Activated CD8-positive, alpha-beta T cell treated with anti-CD3 and anti-CD28 coated beads for 36 hours (primary cell): Measurements from ENCODE around the gene CEP131. TPM values are rescaled to one million over a fixed set of nuclear protein-coding genes. Genes with fewer than 3 reads are reported as not detected.

Experiments
- ATAC-seq: fragments of 200-7000 bp; cut with Tn5 transposase; one replicate; pipeline ENCODE4 v1.10.0; 2021; ENCODE audit warnings: mild to moderate bottlenecking, moderate library complexity
- CTCF ChIA-PET: fragments of 350-600 bp; sonication (Branson Sonifier 250); formaldehyde crosslinking; loops from one replicate; lab custom pipeline; 2021; ENCODE audit warnings: antibody characterized with exemption; lab: Charles Lee
- POLR2A ChIA-PET: fragments of 350-600 bp; sonication (Branson Sonifier 250); formaldehyde crosslinking; loops from one replicate; lab custom pipeline; 2021; ENCODE audit warnings: antibody characterized with exemption; lab: Charles Lee
- DNase-seq: peaks from one replicate; pipeline ENCODE4 v3.0.0-alpha.2; 2020
- H3K27ac Mint-ChIP-seq: one replicate; pipeline ENCODE4 v1.8.0; 2021; ENCODE audit warnings: mild to moderate bottlenecking, mixed read lengths
- H3K27me3 Mint-ChIP-seq: one replicate; pipeline ENCODE4 v1.8.0; 2021; ENCODE audit warnings: mixed read lengths
- H3K36me3 Mint-ChIP-seq: one replicate; pipeline ENCODE4 v1.8.0; 2021; ENCODE audit warnings: low read depth, mixed read lengths
- H3K4me1 Mint-ChIP-seq: one replicate; pipeline ENCODE4 v1.8.0; 2021; ENCODE audit warnings: low read depth, mixed read lengths
- H3K4me3 Mint-ChIP-seq: one replicate; pipeline ENCODE4 v1.8.0; 2021; ENCODE audit warnings: mild to moderate bottlenecking, moderate library complexity, mixed read lengths
- H3K9me3 Mint-ChIP-seq: one replicate; pipeline ENCODE4 v1.8.0; 2021; ENCODE audit warnings: mixed read lengths
- CTCF ChIP-seq: fragments of 200-600 bp; IDR thresholded peaks from one replicate; pipeline ENCODE4 v1.8.0; 2022; ENCODE audit warnings: antibody characterized with exemption, mild to moderate bottlenecking
- intact Hi-C: fragments of 100-400 bp; cut with micrococcal nuclease; formaldehyde crosslinking; loops from one replicate; pipeline ENCODE4 v1.10.0; 2022
- total RNA-seq, 2 experiments: library from RNA; stranded (reverse); gene quantifications; one replicate each; pipeline ENCODE4 v1.2.3, GENCODE V29; 2021

The CEP131 gene
- total RNA-seq, 2 experiments from 2014 or later: 7.9 to 10.9 TPM

- no peaks in the 10 kb centered on the region for H3K27me3 Mint-ChIP-seq
- no peak for TF ChIP-seq CTCF
- H3K4me1 Mint-ChIP-seq: peaks cover 12% of the 10 kb centered on the region
- no peak for ATAC-seq
- no peak for DNase-seq
- no peak overlapping the region for H3K4me3 Mint-ChIP-seq
- ChIA-PET POLR2A (interaction anchor here (0.6 kb wide), 1 partner anchor 71 kb away, joined by 3 read pairs; no protein-coding TSS in a partner anchor), CTCF (interaction anchor here (1.2 kb wide), 1 partner anchor 133 kb away, joined by 5 read pairs; no protein-coding TSS in a partner anchor)
- intact Hi-C loops: no loop called here
- no peaks in the 10 kb centered on the region for H3K9me3 Mint-ChIP-seq
- H3K36me3 Mint-ChIP-seq: peaks cover 13% of the 10 kb centered on the region
- H3K27ac Mint-ChIP-seq: no peak overlapping the region
Measured at GRCh38 chr17:81234940-81235821, 12.4 kb upstream of the CEP131 start.

DNA sequence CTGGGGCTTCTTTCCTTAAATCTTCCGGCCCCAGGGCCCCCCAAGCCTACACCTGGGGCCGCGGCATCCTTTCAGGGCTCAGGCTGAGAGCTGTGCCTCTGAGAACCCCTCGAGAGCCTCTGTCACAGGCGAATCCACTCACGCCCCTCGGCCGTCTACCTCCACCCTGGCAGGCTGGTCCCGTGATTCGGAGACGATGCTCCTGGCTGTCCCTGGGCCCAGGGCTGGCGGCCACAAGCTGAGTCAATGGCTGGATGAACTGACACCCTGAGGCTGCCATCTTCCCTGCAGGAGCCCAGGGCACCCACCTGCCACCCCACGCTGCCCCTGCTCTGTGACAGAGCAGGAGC, 11.7 kb upstream of the CEP131 start:
- intact Hi-C loops: no loop called here
- H3K27me3 Mint-ChIP-seq: no peaks in the 10 kb centered on the region
- CTCF ChIA-PET: interaction anchor here (0.6 kb wide), 1 partner anchor 12 kb away, joined by 4 read pairs; the partner anchor contains the start of gene CEP131
- no peak for TF ChIP-seq CTCF
- ATAC-seq: no peak
- POLR2A ChIA-PET: no interaction called here
- no peaks in the 10 kb centered on the region for H3K9me3 Mint-ChIP-seq
- no peak overlapping the region for H3K4me3 Mint-ChIP-seq
- no peak overlapping the region for H3K27ac Mint-ChIP-seq
- H3K36me3 Mint-ChIP-seq: peaks cover 7% of the 10 kb centered on the region
- H3K4me1 Mint-ChIP-seq: peaks cover 10% of the 10 kb centered on the region
- DNase-seq: no peak

DNA sequence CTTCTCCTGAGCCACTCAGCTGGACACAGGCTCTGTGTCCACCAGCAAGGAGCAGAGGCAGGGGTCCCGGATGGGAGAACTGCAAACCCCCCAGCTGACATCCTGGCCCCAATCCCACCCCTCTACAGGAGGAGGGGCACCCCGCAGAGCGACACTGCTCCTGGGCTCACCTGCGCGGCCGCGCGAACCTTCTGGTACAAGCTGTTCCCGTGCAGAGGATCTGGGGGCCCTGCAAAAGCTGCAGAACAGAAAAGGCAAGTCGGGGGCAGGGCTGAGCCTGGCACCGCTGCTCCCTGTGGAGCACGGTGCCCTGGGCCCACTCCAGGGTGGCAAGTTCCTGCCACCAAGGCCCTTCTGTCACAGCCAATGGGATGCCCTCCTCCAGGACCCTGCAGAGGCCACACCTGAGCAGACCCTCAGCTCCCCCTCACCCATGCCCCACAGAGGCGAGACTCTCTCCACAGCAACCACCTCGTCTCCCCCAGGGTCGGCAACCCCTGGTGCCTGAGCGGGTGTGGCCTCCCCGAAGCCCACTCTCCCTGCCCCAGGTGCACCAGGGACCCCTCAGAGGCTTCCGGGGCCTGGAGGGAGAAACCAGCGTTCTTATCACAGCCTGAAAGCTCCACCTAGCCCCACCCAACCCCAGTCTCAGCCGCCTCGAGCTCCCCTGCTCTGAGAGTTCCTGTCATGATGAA, 11.2 kb upstream of the CEP131 start:
- Mint-ChIP-seq H3K27ac (no peak overlapping the region), H3K27me3 (no peaks in the 10 kb centered on the region)
- intact Hi-C loops: no loop called here

DNA sequence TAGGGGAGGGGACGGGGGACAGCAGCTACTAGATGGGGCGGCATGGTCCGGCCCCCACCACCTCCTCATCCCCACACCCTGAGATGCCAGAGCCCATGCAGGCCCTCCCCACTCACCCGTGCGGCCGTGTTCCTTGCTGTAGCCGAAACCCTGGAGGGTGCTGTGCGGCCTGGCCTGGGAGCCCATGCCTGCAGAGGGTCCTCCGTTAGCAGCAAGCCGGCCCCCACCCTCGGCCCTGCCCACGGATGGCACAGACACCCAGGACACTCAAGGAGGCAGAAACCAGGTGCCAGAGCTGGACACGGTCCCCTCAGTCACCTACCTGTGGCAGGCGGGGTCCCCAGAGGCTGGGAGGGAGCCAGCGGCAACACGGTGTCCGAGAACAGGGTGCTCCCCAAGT, 10.6 kb upstream of the CEP131 start:
- CTCF ChIA-PET: interaction anchor here (1.3 kb wide), 1 partner anchor 20 kb away, joined by 4 read pairs; no protein-coding TSS in a partner anchor
- peaks cover 10% of the 10 kb centered on the region for H3K4me1 Mint-ChIP-seq
- ATAC-seq (no peak), DNase-seq (no peak)
- H3K9me3 Mint-ChIP-seq: no peaks in the 10 kb centered on the region
- POLR2A ChIA-PET: no interaction called here
- no peak for TF ChIP-seq CTCF
- H3K27ac Mint-ChIP-seq: no peak overlapping the region
- H3K4me3 Mint-ChIP-seq: no peak overlapping the region
- intact Hi-C loops: no loop called here
- H3K27me3 Mint-ChIP-seq: no peaks in the 10 kb centered on the region
- H3K36me3 Mint-ChIP-seq: peaks cover 7% of the 10 kb centered on the region

More for the DNA sequence above, 11.2 kb upstream of the CEP131 start:
- no peak for TF ChIP-seq CTCF
- ATAC-seq (no peak), DNase-seq (no peak)
- H3K36me3 Mint-ChIP-seq: peaks cover 7% of the 10 kb centered on the region
- H3K4me3 Mint-ChIP-seq: no peak overlapping the region
- ChIA-PET CTCF (interaction anchor here (0.6 to 1.3 kb wide), 2 partner anchors 11 to 19 kb away, joined by 4 read pairs; partner anchors contain the start of gene CEP131), POLR2A (interaction anchor here (0.8 kb wide), 1 partner anchor 210 kb away, joined by 3 read pairs; no protein-coding TSS in a partner anchor)
- no peaks in the 10 kb centered on the region for H3K9me3 Mint-ChIP-seq
- H3K4me1 Mint-ChIP-seq: peaks cover 10% of the 10 kb centered on the region
